Pancreas (tissue), 10 donors: ENCODE measurements around the gene FRMD4A. TPM values are rescaled to one million over a fixed set of nuclear protein-coding genes. Genes with fewer than 3 reads are reported as not detected.

ENCODE experiments used
- ATAC-seq, 4 donors: fragments of 200-7000 bp; cut with Tn5 transposase; one replicate each; pipeline versions ENCODE4 v1.8.0 to v1.9.1; 2020; ENCODE audit warnings: mild to moderate bottlenecking in 4 of 4, moderate library complexity in 4 of 4
- DNase-seq, 6 donors: peaks; one replicate each; pipeline ENCODE4 v3.0.0-alpha.2; 2020
- FAIRE-seq: peaks from 2 replicates; lab custom pipeline; 2012; peaks lifted over from hg19 to GRCh38; lab: Jason Lieb, UNC
- H3K27ac ChIP-seq, 4 donors: fragments of 200-600 bp; sonication (generic); 1 replicate in 3 of 4; 2 replicates in 1 of 4; pipeline versions ENCODE4 v1.5.0 to v1.8.0; 2020
- H3K27me3 ChIP-seq, 4 donors: fragments of 200-600 bp; one replicate each; pipeline ENCODE4 v1.8.0; 2021
- H3K36me3 ChIP-seq, 3 donors: fragments of 200-600 bp; sonication (generic) in 1 of 3; one replicate each; pipeline versions ENCODE4 v1.5.0 to v1.8.0; 2020 to 2021
- H3K4me1 ChIP-seq, 3 donors: fragments of 200-600 bp; one replicate each; pipeline ENCODE4 v1.8.0; 2021
- H3K4me3 ChIP-seq, 4 donors: fragments of 200-600 bp; sonication (generic) in 2 of 4; one replicate each; pipeline versions ENCODE4 v1.5.0 to v1.8.0; 2020 to 2021
- H3K9me3 ChIP-seq, 4 donors: fragments of 200-600 bp; one replicate each; pipeline ENCODE4 v1.8.0; 2021
- WGBS, 2 donors: extraction: QIAGEN DNeasy Blood & Tissue Kit; methylation state at CpG; one replicate each; pipeline ENCODE4 v1.1.7; 2013; 5-methylcytosine and 5-hydroxymethylcytosine counted together
- intact Hi-C, 3 donors: fragments of 100-400 bp; cut with DNase I; formaldehyde crosslinking; loops; one replicate each; pipeline versions ENCODE4 v1.11.1 to v1.14.2; 2022
- polyA plus RNA-seq, 2 donors: library from polyadenylated mRNA; stranded (reverse); fragments of 200-250 nt; gene quantifications; one replicate each; pipeline ENCODE4 v1.2.3, GENCODE V29; 2013
- total RNA-seq, 6 donors: library from RNA; stranded (reverse); fragmentation: NEBNext Ultra II Directional in 4 of 6; extraction: Animal tissue kit (Norgen Biotek cat#: 25700) in 4 of 6; gene quantifications; one replicate each; pipeline versions ENCODE4 v1.2.1 to v1.2.4, GENCODE V29; 2021 to 2023
- TF ChIP-seq, protein P1 (sequence below), 4 donors: fragments of 200-600 bp; sonication (generic) in 3 of 4; IDR thresholded peaks; one replicate each; pipeline versions ENCODE4 v1.5.0 to v1.8.0; 2021; ENCODE audit warnings: antibody characterized with exemption in 4 of 4
- donor health status: healthy with polysubstance abuse.
- donor health status: DM: no; HTN: no; CAD: no; lungs with moderate emphysema.
- donor health status: DM: no; HTN: no; CAD: no.
- donor health status: control.
- donor health status: control.
- donor health status: Bipolar disorder and iron deficiency.
- donor health status: DM: yes; HTN: yes; CAD: no.
- donor health status: DM: no; HTN: no; CAD: no.
- donor health status: DM: no; HTN: no; CAD: no.
- donor health status: DM: yes; HTN: yes; CAD: no.

The FRMD4A gene
- total and polyA plus RNA-seq, 8 donors, result 13.5 to 27.5 (median 18.7) TPM

- no peak for DNase-seq
- Histone ChIP-seq H3K9me3 (no peaks in the 10 kb centered on the region), H3K27me3 (no peaks in the 10 kb centered on the region), H3K36me3 (no peaks in the 10 kb centered on the region), H3K4me3 (no peak overlapping the region), H3K4me1 (no peaks in the 10 kb centered on the region), H3K27ac (no peak overlapping the region)
- intact Hi-C loops, result no loop called here
- TF ChIP-seq, protein P1, sequence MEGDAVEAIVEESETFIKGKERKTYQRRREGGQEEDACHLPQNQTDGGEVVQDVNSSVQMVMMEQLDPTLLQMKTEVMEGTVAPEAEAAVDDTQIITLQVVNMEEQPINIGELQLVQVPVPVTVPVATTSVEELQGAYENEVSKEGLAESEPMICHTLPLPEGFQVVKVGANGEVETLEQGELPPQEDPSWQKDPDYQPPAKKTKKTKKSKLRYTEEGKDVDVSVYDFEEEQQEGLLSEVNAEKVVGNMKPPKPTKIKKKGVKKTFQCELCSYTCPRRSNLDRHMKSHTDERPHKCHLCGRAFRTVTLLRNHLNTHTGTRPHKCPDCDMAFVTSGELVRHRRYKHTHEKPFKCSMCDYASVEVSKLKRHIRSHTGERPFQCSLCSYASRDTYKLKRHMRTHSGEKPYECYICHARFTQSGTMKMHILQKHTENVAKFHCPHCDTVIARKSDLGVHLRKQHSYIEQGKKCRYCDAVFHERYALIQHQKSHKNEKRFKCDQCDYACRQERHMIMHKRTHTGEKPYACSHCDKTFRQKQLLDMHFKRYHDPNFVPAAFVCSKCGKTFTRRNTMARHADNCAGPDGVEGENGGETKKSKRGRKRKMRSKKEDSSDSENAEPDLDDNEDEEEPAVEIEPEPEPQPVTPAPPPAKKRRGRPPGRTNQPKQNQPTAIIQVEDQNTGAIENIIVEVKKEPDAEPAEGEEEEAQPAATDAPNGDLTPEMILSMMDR (IDR thresholded peaks at IDR 0.05), result no peak
- FAIRE-seq, result no peak
- WGBS, 2 donors, result 79 to 90% methylated on average over 3 of the region's 3 CpGs
- ATAC-seq, result no peak
These were observed 524.3 kb downstream of the FRMD4A start for GRCh38 chr10:13806419-13806818.

DNA sequence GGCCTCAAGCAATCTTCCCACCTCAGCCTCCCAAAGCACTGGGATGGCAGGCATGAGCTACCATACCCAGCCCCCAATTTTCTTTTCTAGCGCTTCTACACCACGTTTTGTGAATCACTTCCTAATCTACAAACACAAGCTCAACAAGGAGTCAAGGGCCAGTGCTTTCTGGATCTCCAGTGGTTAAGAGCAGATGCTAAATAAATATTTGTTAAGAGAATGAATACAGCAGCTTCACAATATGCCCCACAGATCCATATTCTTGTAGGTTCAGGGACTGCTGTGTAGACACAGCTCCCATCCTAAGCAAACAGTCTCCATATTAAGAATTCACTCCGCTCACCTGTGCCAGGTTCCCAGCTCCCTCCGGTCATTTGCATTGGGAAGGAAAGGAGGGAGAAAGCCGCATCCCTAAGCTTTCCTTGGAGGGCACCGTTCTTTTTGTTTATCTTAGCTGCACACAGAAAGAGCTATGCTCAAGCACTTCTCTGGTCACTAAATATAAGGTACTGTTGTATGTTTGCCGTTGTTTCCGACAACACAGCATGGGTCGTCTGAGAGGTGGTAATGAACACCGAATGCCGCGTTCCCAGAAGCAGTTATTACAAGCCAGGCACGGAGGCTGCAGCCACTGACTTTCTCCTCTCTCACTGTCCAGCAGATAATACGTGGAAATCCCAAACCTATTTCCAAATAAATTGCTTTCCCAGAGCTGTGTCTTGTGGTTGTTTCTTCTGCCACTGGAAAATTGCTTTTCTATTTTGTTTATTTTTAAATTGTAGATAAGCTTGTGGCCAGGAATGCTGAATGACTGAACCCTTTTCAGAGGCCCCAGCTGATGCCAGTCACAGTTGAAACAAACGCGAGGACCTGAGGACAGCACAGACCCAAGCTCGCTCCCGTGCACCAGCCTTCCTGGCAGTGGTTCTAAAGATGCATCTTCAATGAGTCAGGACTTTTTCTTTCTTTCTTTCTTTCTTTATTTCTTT lies 526.9 kb downstream of the FRMD4A start:
- TF ChIP-seq, protein P1 (IDR thresholded peaks at IDR 0.05), result no peak
- Histone ChIP-seq H3K27ac (no peak overlapping the region), H3K4me3 (no peak overlapping the region), H3K9me3 (no peaks in the 10 kb centered on the region), H3K4me1 (no peaks in the 10 kb centered on the region), H3K36me3 (no peaks in the 10 kb centered on the region), H3K27me3 (no peaks in the 10 kb centered on the region)
- intact Hi-C loops, result no loop called here
- WGBS, 2 donors, result 33 to 51% methylated on average over 18 of the region's 18 CpGs
- no peak for DNase-seq
- ATAC-seq, result peak in 2 of 4 donors; percentile 40 to 47
- no peak for FAIRE-seq

DNA sequence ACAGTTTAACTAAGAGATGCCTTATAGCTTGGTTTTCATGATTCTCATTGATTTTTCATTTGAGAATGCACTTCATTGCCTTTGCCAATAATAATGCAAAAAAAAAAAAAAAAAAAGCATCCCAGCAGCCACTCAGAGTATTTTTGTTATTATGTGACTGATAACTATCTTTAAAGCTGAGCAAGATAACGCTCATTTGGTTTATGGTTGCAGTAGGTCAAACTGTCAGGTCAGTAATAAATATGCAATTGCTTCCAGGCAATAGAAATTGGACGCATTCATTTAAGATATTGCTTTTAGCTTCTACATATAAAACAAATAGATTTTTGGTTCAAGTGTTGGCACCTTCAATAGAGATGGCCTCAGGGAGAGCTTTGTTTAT lies 528.8 kb downstream of the FRMD4A start:
- Histone ChIP-seq H3K27ac (no peak overlapping the region), H3K4me1 (no peaks in the 10 kb centered on the region), H3K36me3 (no peaks in the 10 kb centered on the region), H3K9me3 (no peaks in the 10 kb centered on the region), H3K4me3 (no peak overlapping the region), H3K27me3 (no peaks in the 10 kb centered on the region)
- FAIRE-seq (no peak), ATAC-seq (no peak), DNase-seq (no peak)
- WGBS, 2 donors, result 87 to 88% methylated on average over 2 of the region's 2 CpGs
- intact Hi-C loops, result no loop called here
- TF ChIP-seq, protein P1 (IDR thresholded peaks at IDR 0.05), result no peak

- Histone ChIP-seq H3K27ac (no peak overlapping the region), H3K36me3 (no peaks in the 10 kb centered on the region), H3K4me3 (no peak overlapping the region), H3K4me1 (no peaks in the 10 kb centered on the region), H3K27me3 (no peaks in the 10 kb centered on the region), H3K9me3 (no peaks in the 10 kb centered on the region)
- ATAC-seq (no peak), FAIRE-seq (no peak), DNase-seq (no peak)
- TF ChIP-seq, protein P1 (IDR thresholded peaks at IDR 0.05), result no peak
- 88 to 93% methylated on average over 8 of the region's 8 CpGs for WGBS, 2 donors
- intact Hi-C loops, result no loop called here
These were observed 529.4 kb downstream of the FRMD4A start for GRCh38 chr10:13801156-13801906.
